ENCODE data around the gene MIPEP.

The MIPEP gene

DNA sequence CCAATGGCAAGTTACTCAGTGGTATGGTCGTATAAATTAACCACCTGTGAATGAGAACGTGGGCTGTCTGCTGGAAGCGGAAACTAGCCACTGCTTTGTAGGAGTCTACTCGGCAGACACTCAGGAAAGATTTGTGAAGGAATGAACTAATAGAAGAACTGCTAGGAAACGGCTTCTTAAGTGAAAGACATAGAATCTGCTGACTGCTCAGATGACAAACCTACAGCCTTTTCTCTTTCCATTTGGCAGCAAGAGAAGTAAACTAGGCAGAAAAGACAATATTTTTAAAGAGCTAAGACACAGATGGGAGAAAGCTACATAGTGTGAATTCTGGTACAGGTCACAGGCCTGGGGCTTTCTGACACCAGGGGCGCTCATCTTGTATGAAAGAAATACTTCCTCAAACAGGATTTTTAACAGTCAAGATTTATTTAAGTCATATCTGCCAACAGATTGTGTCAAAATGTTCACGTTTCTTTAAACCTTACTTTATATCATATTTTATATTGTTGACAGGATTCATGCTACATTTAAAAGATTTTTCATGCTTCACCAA, 78.4 kb downstream of the MIPEP start:
- no peak for DNase-seq (ENCODE audit: low read depth)

GRCh38 chr13:23808803-23809202, 80.4 kb downstream of the MIPEP start:
- no peak for DNase-seq (ENCODE audit: low read depth)

DNA sequence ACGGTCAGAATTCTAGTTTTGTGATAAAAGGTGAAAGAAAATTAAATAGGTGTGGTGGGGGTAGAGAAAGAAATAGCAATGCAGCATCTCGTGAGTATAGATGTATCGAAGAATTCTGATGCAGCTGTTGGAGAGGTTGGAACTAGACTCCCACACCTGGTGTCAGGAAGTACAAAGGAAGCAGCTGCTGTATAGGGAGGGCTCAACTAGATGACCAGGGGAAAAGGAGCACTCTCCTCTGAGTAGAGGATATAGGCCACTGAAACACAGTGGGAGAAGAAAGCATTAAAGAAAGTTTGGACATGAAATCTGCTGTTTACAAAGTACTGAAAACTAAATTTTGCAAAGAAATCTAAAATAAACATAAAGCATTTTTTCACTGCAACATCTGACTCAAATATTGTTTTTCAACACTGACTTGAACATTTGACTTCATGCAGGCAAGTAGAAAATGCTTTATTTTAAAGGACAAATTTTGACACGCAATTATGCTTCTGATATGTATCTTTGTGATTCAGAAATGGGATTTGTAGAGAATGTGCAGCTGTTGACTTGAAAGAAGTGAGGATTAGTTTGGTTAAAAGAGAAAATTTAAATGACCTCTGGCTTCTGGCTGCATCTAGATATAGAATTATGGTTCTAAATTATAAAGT, 82.2 kb downstream of the MIPEP start:
- DNase-seq (ENCODE audit: low read depth) = no peak

- no peak for DNase-seq (ENCODE audit: low read depth)
These were observed 83.4 kb downstream of the MIPEP start for GRCh38 chr13:23805821-23806220.

DNA sequence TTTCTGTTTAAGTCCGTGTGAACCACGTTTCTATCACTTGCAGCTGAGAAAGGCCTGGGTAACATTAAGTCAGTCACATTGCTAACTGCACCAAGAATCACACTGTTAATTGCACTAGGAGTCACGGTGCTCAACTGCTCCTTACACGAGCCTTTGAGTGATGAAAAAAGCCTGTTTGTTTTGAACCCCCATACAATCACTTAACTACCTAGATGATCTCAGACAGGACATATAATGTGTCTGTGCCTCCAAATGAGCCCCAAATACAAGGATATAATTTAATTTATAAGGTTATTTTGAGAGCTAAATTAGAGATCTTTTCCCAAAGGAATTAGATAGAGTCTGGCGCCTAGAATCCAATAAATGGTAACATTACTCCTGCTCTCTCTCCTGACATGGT, 84.1 kb downstream of the MIPEP start:
- DNase-seq (ENCODE audit: low read depth) = no peak

DNA sequence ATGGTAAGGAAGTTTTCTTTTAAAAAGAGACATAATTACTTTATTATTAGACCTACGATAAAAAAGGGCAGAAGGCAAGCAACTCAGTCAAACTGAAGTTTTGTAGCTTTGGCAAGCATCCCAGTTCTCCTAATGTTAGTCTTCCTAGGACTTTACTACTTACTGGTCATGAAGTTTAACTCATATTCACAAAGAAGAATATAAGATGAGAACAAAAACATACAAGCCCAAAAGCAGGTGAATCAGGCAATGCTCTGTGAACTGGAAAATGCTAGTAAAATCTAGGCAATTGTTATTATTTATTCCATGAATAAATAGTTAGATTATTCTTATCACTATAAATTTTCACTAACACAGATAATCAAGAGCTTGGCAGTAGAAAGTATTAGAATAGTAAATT, 85.0 kb downstream of the MIPEP start:
- DNase-seq (ENCODE audit: low read depth) = no peak

DNA sequence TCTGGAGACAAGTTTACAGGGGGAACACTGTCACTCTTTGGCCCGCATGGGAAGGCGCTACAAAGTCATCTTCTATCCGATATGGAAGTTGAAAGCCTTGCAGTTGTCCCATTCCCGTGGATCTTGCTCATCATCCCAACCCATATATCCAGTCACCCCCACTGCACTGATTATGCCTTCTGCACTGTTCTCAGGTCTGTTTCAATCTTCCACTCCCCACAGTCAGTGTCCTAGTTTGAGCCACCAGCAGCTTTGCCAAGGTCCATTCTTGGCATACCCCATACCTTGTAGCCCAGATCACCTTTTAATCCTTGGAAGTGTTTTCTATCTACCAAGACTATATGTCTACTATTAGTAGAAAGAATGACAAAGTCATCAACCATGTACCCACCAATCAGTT, 88.1 kb downstream of the MIPEP start:
- no peak for DNase-seq (ENCODE audit: low read depth)

DNA sequence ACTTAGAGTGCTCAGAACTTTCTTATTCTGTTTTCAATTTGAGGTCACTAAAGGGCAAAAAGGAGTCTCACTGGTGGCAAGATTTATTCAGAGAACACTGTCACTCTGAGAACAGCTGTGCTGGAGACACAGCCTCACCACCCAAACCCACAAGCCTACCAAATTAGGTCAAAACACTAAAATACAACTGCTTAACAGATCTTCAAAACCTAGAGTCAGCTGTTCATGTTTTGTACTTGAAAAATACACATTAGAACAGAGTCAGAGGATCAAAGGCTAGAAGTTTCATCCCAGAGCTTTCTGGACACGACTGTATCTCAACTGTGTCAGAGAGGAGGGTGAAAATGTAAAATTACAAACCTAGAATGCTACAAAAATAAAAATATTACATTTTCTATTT, 89.3 kb downstream of the MIPEP start:
- no peak for DNase-seq (ENCODE audit: low read depth)

DNA sequence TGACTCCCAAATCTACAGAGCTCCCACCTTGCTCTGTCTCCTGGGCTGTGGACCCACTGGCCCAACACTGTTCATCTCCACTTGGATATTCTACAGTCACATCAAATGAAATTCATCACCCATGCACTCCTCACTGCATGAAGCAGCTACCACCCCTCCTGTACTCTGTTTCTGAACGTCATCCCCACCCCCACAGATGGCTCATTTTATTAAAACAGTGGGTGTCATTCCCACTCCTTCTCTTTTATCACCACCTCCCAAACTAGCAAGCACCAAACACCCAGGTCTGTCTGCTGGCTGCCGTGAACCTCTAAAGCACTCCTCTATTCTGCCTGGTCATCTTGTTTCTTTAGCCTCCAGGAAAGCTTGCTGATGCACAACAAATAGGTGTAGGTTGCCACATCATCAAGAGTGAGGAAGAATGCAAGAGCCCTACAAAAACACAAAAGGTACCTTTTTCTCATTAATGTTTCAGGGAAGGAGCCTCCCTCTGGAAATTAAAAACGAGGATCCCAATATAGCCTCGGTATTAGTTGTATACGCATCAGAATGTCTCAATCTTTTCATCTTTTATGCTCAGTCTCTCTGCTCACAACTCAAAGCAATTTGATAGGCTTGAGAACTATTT, 91.8 kb downstream of the MIPEP start:
- no peak for DNase-seq (ENCODE audit: low read depth)

GRCh38 chr13:23796551-23796950, 92.6 kb downstream of the MIPEP start:
- no peak for DNase-seq (ENCODE audit: low read depth)

DNA sequence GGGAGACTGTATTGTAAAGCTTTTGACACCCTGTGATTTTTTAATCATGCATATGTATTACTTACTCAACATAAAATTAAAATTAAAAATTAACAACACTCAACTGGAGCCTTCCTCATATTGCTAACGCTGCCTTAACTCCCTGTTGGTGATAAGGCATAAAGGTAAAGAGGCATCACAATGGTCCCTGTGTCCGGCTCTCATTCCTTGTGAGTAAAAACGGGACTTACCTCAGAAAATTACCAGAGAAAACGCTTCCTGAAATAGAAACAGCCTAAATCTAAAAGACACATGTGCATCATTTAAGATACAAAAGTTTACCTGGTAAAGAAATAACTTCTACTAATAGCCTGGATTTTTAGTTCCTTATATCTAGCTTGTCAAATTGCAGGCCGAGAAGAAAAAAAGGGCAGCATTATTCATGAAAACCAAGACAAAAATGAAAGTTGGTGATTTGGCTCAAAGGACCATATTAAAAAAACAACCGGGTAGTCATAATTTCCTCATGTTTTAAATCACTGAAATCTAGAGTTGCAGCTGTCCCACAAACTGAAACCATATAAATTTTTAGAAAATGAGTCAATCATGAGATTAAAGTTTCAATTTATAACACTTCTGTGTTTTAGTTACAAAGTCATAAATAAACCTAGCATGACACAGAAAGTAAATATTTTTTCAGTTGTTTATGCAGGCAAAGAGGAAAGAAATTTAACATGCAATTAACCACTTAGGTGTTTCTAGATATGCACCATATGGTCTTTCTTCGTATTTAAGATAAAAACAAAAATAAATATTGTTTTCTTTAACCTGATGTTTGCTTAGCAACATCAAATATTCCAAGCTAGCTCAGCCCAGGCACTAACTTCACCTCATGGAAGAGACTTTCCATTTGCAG, 94.7 kb downstream of the MIPEP start:
- DNase-seq (ENCODE audit: low read depth) = no peak

DNA sequence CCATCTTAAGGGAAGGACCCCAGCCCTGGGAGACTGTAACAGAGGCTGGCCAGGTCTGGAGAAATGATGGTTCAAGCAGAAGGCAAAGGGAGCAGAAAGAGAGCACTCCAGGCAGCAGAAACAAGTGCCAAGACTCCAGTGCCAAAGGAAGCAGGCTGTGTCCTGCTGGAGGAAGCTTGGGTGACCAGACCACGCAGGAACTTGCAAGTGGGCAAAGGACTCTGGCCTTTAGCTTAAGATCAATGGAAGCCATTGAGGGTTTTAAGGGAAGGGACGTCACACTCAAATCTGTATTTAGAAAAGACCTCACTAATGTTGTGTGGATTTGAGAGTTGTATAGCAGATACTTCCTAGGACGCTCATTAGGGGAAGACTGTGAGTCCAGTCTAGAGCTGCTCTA, 95.5 kb downstream of the MIPEP start:
- DNase-seq (ENCODE audit: low read depth) = no peak

DNA sequence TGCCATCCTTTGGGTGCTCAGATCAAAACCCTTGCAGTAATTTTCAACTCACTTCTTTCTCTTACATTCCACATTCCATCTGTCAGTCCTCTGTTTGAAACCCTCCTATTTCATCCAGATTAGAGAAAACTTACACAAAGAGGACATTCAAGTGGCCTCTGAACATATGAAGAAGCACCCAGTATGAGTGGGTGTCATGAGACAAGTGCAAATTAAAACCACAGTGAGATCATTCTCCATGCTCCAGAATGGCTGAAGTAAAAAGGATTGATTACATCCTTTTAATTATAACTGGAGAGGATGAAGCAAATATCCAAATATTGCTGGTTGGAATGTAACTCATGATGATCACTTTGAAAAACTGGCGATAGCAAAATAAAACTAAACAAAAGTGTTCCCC, 96.5 kb downstream of the MIPEP start:
- DNase-seq (ENCODE audit: low read depth) = no peak

DNA sequence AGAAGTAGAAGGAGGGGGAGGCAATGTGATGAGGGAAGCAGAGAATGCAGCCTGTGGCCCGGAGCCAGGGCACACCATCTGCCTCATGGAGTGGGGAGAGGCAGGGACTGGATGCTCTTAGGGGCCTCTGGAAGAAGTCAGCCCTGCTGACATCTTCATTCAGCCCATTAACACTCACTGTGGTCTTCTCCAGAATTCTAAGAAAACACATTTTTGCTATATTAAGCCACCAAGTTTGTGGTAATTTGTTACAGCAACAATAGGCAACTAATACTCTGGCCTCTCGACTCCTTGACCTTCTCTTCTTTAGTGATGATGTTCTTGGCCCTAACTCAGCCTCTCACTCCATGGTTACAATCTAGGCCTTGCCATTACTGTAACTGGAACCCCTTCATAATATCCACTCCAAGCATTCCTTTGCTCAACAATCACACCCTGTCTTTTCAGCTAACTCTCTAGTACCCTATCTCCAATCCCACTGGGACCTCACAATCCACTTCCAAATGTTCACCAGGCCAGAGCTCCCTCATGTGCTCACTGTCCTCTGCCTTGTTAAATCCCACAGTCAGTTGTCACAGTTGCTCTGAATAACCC, 98.5 kb downstream of the MIPEP start:
- no peak for DNase-seq (ENCODE audit: low read depth)

GRCh38 chr13:23789576-23790346, 99.4 kb downstream of the MIPEP start:
- no peak for DNase-seq (ENCODE audit: low read depth)

DNA sequence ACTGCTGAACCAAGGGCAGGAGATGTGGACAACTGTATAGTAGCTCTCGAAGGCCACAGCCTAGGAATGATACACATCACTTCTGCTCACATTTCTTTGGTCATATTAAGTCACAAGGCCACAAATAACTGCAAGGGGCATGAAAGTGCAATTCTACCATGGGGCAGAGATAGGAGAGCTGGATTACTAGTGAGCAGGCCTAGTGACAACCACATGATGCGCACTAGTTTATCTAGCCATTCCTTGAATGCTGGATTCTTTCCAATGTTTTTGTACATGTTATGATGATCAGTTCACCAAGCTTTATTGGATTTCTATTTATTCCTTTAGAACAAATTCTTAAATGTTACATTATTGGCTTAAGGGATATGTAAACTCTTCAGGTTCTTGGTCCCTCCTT, 100.7 kb downstream of the MIPEP start:
- DNase-seq (ENCODE audit: low read depth) = no peak

DNA sequence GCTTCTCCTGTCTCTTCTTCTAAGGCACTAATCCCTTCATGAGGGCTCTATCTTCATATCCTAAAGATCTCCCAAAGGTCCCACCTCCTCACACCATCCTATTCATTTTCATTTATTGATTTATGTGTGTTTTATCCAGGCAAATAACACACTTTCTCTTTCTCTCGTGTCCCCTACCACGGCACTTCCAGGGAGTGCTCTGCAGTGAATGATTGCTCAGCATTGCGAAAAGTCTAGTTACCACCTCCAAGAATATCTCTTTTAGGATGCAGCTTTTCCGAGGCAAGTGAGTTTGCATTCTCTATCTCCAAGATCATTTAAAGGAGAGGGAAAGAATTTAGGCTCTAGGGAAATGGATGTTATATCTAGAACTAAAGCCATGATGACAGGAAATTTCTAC, 101.7 kb downstream of the MIPEP start:
- no peak for DNase-seq (ENCODE audit: low read depth)

DNA sequence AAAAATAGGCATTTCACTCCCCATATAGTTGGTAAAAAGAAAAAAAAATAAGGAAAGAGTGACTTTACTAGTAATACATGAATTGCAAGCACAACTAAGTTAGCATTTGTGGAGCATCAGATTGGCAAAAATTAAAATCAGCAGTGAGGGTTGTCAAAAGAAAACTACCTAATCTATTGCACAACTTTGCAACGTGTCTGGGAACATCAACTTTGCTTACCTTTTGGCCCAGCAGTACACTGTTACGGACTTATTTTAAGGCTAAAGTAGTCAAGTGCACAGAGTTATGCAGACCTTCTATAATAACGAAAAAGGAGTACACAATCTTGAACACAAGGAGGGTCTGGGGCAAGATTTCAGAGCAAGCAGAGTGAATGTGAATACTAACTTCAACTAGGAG, 102.6 kb downstream of the MIPEP start:
- DNase-seq (ENCODE audit: low read depth) = no peak

GRCh38 chr13:23778879-23779278, 110.3 kb downstream of the MIPEP start:
- no peak for DNase-seq (ENCODE audit: low read depth)

DNA sequence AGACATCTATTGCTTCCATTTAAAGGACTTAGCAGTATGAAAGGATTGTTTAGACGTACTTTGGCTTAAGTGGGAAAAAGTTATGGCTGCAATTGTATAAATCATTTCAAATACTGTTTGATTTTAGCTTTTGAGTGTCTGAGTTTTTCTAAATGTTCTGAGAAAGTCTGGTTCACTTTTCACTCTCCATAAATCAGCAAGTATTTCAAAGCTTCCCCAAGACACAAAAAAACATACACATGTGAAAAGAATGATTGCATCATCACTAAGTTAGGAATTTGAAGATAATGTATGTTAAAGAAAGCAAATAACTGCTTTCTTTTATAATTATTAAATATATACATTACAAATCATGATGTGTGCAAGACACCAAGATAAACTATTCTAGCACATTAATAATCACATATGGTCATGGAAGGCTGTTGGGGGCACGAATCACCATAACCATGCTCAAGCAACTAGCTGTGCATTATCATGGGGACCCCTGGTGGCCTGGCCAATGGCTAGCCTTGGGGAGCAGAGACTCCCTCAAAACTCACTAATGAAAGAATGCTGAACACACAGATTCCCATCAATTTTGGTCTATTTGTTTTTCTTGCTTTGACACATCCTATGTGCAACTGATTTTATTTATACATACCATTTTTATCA, 111.1 kb downstream of the MIPEP start:
- no peak for DNase-seq (ENCODE audit: low read depth)

GRCh38 chr13:23777575-23777870, 111.7 kb downstream of the MIPEP start:
- no peak for DNase-seq (ENCODE audit: low read depth)
